HepG2 (cell line): Measurements from ENCODE around the gene RBBP8NL. TPM values are rescaled to one million over a fixed set of nuclear protein-coding genes. Genes with fewer than 3 reads are reported as not detected.

Experiments used
- ATRX ChIP-seq: sonication (generic); formaldehyde crosslinking; IDR thresholded peaks from 2 replicates; pipeline ENCODE4 v1.4.0; 2020; ENCODE audit warnings: missing genetic modification reagents, borderline replicate concordance
- FLYWCH1 ChIP-seq: sonication (generic); formaldehyde crosslinking; IDR thresholded peaks from 2 replicates; pipeline ENCODE4 v1.8.1; 2023; ENCODE audit warnings: mild to moderate bottlenecking, missing genetic modification reagents
- PRDM4 ChIP-seq: sonication (generic); formaldehyde crosslinking; IDR thresholded peaks from 2 replicates; pipeline ENCODE4 v1.9.0; 2021; ENCODE audit warnings: missing genetic modification reagents, borderline replicate concordance
- SYNCRIP ChIP-seq: fragments of 200-400 bp; formaldehyde crosslinking; IDR thresholded peaks from 2 replicates; pipeline ENCODE4 v1.6.1; 2018; ENCODE audit warnings: mild to moderate bottlenecking, low read depth, low read length; ENCODE audit not compliant: insufficient read depth
- U2AF2 ChIP-seq: fragments of 200-400 bp; formaldehyde crosslinking; IDR thresholded peaks from 2 replicates; pipeline ENCODE4 v1.6.1; 2017; ENCODE audit warnings: low read depth, mild to moderate bottlenecking, low read length
- USF2 ChIP-seq, 2 experiments: sonication (generic) in 1 of 2; formaldehyde crosslinking in 1 of 2; IDR thresholded peaks; 2 replicates each; pipeline versions ENCODE4 v1.5.1 to v1.6.1; 2011 to 2020; ENCODE audit warnings: borderline replicate concordance in 1 of 2, low read depth in 1 of 2, low read length in 1 of 2, mild to moderate bottlenecking in 1 of 2, missing genetic modification reagents in 1 of 2, moderate library complexity in 1 of 2
- ZNF124 ChIP-seq: sonication (generic); formaldehyde crosslinking; IDR thresholded peaks from 2 replicates; pipeline ENCODE4 v1.4.0; 2020; ENCODE audit warnings: missing genetic modification reagents
- ZNF407 ChIP-seq: sonication (generic); formaldehyde crosslinking; IDR thresholded peaks from one replicate; pipeline ENCODE4 v1.5.1; 2020; ENCODE audit warnings: mild to moderate bottlenecking, missing genetic modification reagents; ENCODE audit errors: not compliant biosample characterization
- ZNF512B ChIP-seq: sonication (generic); formaldehyde crosslinking; IDR thresholded peaks from 2 replicates; pipeline ENCODE4 v1.5.1; 2020; ENCODE audit warnings: missing genetic modification reagents, mild to moderate bottlenecking, borderline replicate concordance
- ZNF703 ChIP-seq: sonication (generic); formaldehyde crosslinking; IDR thresholded peaks from 2 replicates; pipeline ENCODE4 v1.5.1; 2020; ENCODE audit warnings: missing genetic modification reagents, mild to moderate bottlenecking, moderate library complexity, borderline replicate concordance
- ZSCAN30 ChIP-seq: sonication (generic); formaldehyde crosslinking; IDR thresholded peaks from 2 replicates; pipeline ENCODE4 v1.5.0; 2020; ENCODE audit warnings: mild to moderate bottlenecking, missing genetic modification reagents
- polyA plus RNA-seq, 8 experiments: library from polyadenylated mRNA; depleted of rRNA in 3 of 8; stranded (reverse) in 7 of 8; unstranded in 1 of 8; fragments of >200 nt; fragmentation: Illumina TruSeq in 4 of 8; extraction: Trizol in 4 of 8; gene quantifications; 2 replicates each; pipeline versions ENCODE4 v1.2.1 to v1.2.3, GENCODE V29; 2011 to 2016; ENCODE audit warnings: low read depth in 4 of 8, missing spikeins in 1 of 8, mixed read lengths in 1 of 8; ENCODE audit not compliant: insufficient read depth in 1 of 8
- total RNA-seq, 5 experiments: library from RNA; depleted of rRNA; stranded (reverse); fragments of >200 nt; fragmentation: Illumina TruSeq; extraction: Trizol; gene quantifications; 2 replicates each; pipeline ENCODE4 v1.2.3, GENCODE V29; 2016; ENCODE audit warnings: low read depth in 1 of 5

RBBP8NL gene
- total and polyA plus RNA-seq, 2 of the 13 experiments (the other 11 are each of a cell fraction or from before 2014, with no cell fraction given): 0.69 to 0.86 TPM

GRCh38 chr20:62409931-62410745 lies 17.2 kb downstream of the RBBP8NL start (continued):
- no peak for TF ChIP-seq USF2 (IDR thresholded peaks at IDR 0.05; ENCODE audit: low read depth, low read length)
- no peak for TF ChIP-seq USF2 (CRISPR knock-in tag; IDR thresholded peaks at IDR 0.05; ENCODE audit: borderline replicate concordance)
- no peak for TF ChIP-seq ZSCAN30
- no peak for TF ChIP-seq ATRX (CRISPR knock-in tag)
- TF ChIP-seq U2AF2: no peak
- TF ChIP-seq PRDM4 (CRISPR knock-in tag): no peak
- TF ChIP-seq ZNF703: no peak
- TF ChIP-seq SYNCRIP: no peak
- TF ChIP-seq FLYWCH1 (CRISPR knock-in tag): no peak
- no peak for TF ChIP-seq ZNF124 (CRISPR knock-in tag)
- TF ChIP-seq ZNF407 (CRISPR knock-in tag): no peak
- no peak for TF ChIP-seq ZNF512B (CRISPR knock-in tag)
